HEK293 (cell line): ENCODE results near the gene SLC9A9.

Source experiments
- CTCF ChIA-PET: fragments of 350-600 bp; formaldehyde crosslinking; extraction: SDS; loops from one replicate; lab custom pipeline; 2021; ENCODE audit warnings: antibody characterized with exemption; lab: Yijun Ruan, JAX
- POLR2A ChIA-PET: fragments of 300-600 bp; formaldehyde crosslinking; extraction: SDS; loops from one replicate; lab custom pipeline; 2020; ENCODE audit warnings: antibody characterized with exemption, inconsistent platforms; lab: Yijun Ruan, JAX
- H3K27ac ChIP-seq: fragments of 200-500 bp; sonication (Bioruptor generic); 2 replicates; pipeline ENCODE4 v1.5.1; 2014; ENCODE audit warnings: low read depth, low read length, control low read depth, inconsistent platforms; ENCODE audit errors: extremely low read depth
- H3K36me3 ChIP-seq, 2 experiments: fragments of 200-500 bp in 1 of 2; sonication (Bioruptor generic) in 1 of 2; 1 replicate in 1 of 2; 2 replicates in 1 of 2; pipeline ENCODE4 v1.5.1; 2014 to 2017; ENCODE audit warnings: inconsistent platforms in 2 of 2, low read length in 2 of 2; ENCODE audit not compliant: control insufficient read depth in 2 of 2, insufficient read depth in 1 of 2
- H3K4me1 ChIP-seq: fragments of 200-500 bp; sonication (Bioruptor generic); 2 replicates; pipeline ENCODE4 v1.5.1; 2014; ENCODE audit warnings: mild to moderate bottlenecking, low read length, inconsistent platforms; ENCODE audit not compliant: control insufficient read depth, insufficient read depth
- H3K4me3 ChIP-seq: 2 replicates; pipeline ENCODE4 v1.5.1; 2011; ENCODE audit warnings: low read depth, mild to moderate bottlenecking, control low read depth, low read length, moderate library complexity
- H3K9me3 ChIP-seq: fragments of 200-500 bp; sonication (Bioruptor generic); 2 replicates; pipeline ENCODE4 v1.5.1; 2014; ENCODE audit warnings: low read depth, low read length, inconsistent platforms; ENCODE audit not compliant: control insufficient read depth, insufficient read depth
- GLIS2 ChIP-seq: fragments of 450-650 bp; formaldehyde crosslinking; IDR thresholded peaks from 2 replicates; pipeline ENCODE4 v1.5.1; 2016; ENCODE audit warnings: missing biosample characterization, missing genetic modification characterization
- MYNN ChIP-seq: fragments of 450-650 bp; formaldehyde crosslinking; IDR thresholded peaks from 2 replicates; pipeline ENCODE4 v1.5.1; 2016; ENCODE audit warnings: missing biosample characterization, missing genetic modification characterization, borderline replicate concordance
- OSR2 ChIP-seq: fragments of 450-650 bp; formaldehyde crosslinking; IDR thresholded peaks from 2 replicates; pipeline ENCODE4 v1.5.1; 2016; ENCODE audit warnings: missing biosample characterization, missing genetic modification characterization
- OVOL3 ChIP-seq: fragments of 450-650 bp; formaldehyde crosslinking; IDR thresholded peaks from 2 replicates; pipeline ENCODE4 v1.5.1; 2016; ENCODE audit warnings: missing biosample characterization, missing genetic modification characterization
- YY2 ChIP-seq: fragments of 450-650 bp; formaldehyde crosslinking; IDR thresholded peaks from 2 replicates; pipeline ENCODE4 v1.5.1; 2016; ENCODE audit warnings: missing biosample characterization, missing genetic modification characterization
- ZBTB21 ChIP-seq: fragments of 450-650 bp; formaldehyde crosslinking; IDR thresholded peaks from 2 replicates; pipeline ENCODE4 v1.5.1; 2017; ENCODE audit warnings: missing biosample characterization, missing genetic modification characterization
- ZFP37 ChIP-seq: fragments of 450-650 bp; formaldehyde crosslinking; IDR thresholded peaks from 2 replicates; pipeline ENCODE4 v1.5.1; 2016; ENCODE audit warnings: missing biosample characterization, missing genetic modification characterization
- ZFP41 ChIP-seq: fragments of 450-650 bp; formaldehyde crosslinking; IDR thresholded peaks from 2 replicates; pipeline ENCODE4 v1.5.1; 2016; ENCODE audit warnings: missing biosample characterization, missing genetic modification characterization, borderline replicate concordance
- ZNF155 ChIP-seq: fragments of 450-650 bp; formaldehyde crosslinking; IDR thresholded peaks from 2 replicates; pipeline ENCODE4 v1.5.1; 2016; ENCODE audit warnings: missing biosample characterization, missing genetic modification characterization
- ZNF19 ChIP-seq: fragments of 450-650 bp; formaldehyde crosslinking; IDR thresholded peaks from 2 replicates; pipeline ENCODE4; 2016; ENCODE audit warnings: missing biosample characterization, missing genetic modification characterization, low read depth
- ZNF214 ChIP-seq: fragments of 450-650 bp; formaldehyde crosslinking; IDR thresholded peaks from 2 replicates; pipeline ENCODE4 v1.5.1; 2017; ENCODE audit warnings: missing biosample characterization, mild to moderate bottlenecking, missing genetic modification characterization, borderline replicate concordance
- ZNF341 ChIP-seq: fragments of 450-650 bp; formaldehyde crosslinking; IDR thresholded peaks from 2 replicates; pipeline ENCODE4; 2016; ENCODE audit warnings: low read depth, missing biosample characterization, missing genetic modification characterization
- ZNF514 ChIP-seq: fragments of 450-650 bp; formaldehyde crosslinking; IDR thresholded peaks from 2 replicates; pipeline ENCODE4 v1.5.1; 2016; ENCODE audit warnings: missing biosample characterization, missing genetic modification characterization
- ZNF521 ChIP-seq: fragments of 450-650 bp; formaldehyde crosslinking; IDR thresholded peaks from 2 replicates; pipeline ENCODE4 v1.5.1; 2017; ENCODE audit warnings: missing biosample characterization, mild to moderate bottlenecking, missing genetic modification characterization
- ZNF549 ChIP-seq: fragments of 450-650 bp; IDR thresholded peaks from 2 replicates; pipeline ENCODE4 v1.5.1; 2018; ENCODE audit warnings: missing biosample characterization, missing genetic modification characterization, mild to moderate bottlenecking, inconsistent platforms, moderate library complexity
- ZNF621 ChIP-seq: fragments of 450-650 bp; formaldehyde crosslinking; IDR thresholded peaks from 2 replicates; pipeline ENCODE4 v1.5.1; 2017; ENCODE audit warnings: missing biosample characterization, missing genetic modification characterization
- TF ChIP-seq, protein P1 (sequence below): fragments of 450-650 bp; formaldehyde crosslinking; optimal IDR thresholded peaks from 2 replicates; pipeline ENCODE3; 2016; ENCODE audit warnings: missing biosample characterization, mild to moderate bottlenecking, missing genetic modification characterization
- TF ChIP-seq, protein P2 (sequence below): fragments of 450-650 bp; formaldehyde crosslinking; IDR thresholded peaks from 2 replicates; pipeline ENCODE4 v1.5.1; 2016; ENCODE audit warnings: missing biosample characterization, missing genetic modification characterization
- TF ChIP-seq, protein P3 (sequence below): fragments of 450-650 bp; formaldehyde crosslinking; IDR thresholded peaks from 2 replicates; pipeline ENCODE4 v1.5.1; 2016; ENCODE audit warnings: missing biosample characterization, missing genetic modification characterization
- TF ChIP-seq, protein P4 (sequence below): fragments of 450-650 bp; formaldehyde crosslinking; IDR thresholded peaks from 2 replicates; pipeline ENCODE4 v1.5.1; 2016; ENCODE audit warnings: missing biosample characterization, missing genetic modification characterization
- TF ChIP-seq, protein P5 (sequence below): fragments of 450-650 bp; IDR thresholded peaks from 2 replicates; pipeline ENCODE4 v1.5.1; 2018; ENCODE audit warnings: missing biosample characterization, mild to moderate bottlenecking, missing genetic modification characterization
- TF ChIP-seq, protein P6 (sequence below): fragments of 450-650 bp; IDR thresholded peaks from 2 replicates; pipeline ENCODE4 v1.5.1; 2018; ENCODE audit warnings: missing biosample characterization, missing genetic modification characterization
- TF ChIP-seq, protein P7 (sequence below): fragments of 450-650 bp; formaldehyde crosslinking; IDR thresholded peaks from 2 replicates; pipeline ENCODE4 v1.5.1; 2016; ENCODE audit warnings: missing biosample characterization, missing genetic modification characterization, low read depth

Gene SLC9A9

DNA sequence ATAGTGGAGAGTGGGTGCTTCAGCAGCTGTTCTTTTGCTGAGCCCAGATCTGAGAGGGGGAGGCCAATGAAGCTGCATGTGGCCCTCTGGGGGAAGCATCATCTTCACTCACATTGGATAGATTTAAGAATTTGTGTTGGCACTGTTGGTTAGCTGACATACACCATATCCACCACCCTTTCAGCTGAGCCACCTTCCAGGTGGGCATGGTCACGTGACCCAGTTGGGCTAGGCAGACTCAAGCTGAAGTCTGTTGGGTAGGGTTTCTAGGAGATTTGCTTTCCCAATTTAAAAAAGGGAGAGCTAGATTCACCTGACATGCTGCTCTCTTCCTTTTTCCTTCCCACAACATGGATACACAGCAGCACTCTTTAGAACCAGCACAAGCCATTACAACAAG is 417.7 kb downstream of the SLC9A9 start:
- Histone ChIP-seq H3K4me3 (no peak overlapping the region), H3K4me1 (peaks cover 3% of the 10 kb centered on the region; the same call in 1 of the 2 replicates), H3K9me3 (no peaks in the 10 kb centered on the region), H3K27ac (no peak overlapping the region), H3K36me3 (no peaks in the 10 kb centered on the region)
- POLR2A ChIA-PET = no interaction called here
- TF ChIP-seq ZFP41 (tag by site-specific recombination) (no peak), ZNF155 (no peak), ZNF521 (tag by site-specific recombination) (no peak), ZNF214 (tag by site-specific recombination) (no peak), ZNF514 (no peak), ZNF341 (tag by site-specific recombination) (no peak), OSR2 (tag by site-specific recombination) (no peak), OVOL3 (tag by site-specific recombination) (no peak), MYNN (tag by site-specific recombination) (no peak), ZBTB21 (tag by site-specific recombination) (no peak)
- TF ChIP-seq, protein P1, sequence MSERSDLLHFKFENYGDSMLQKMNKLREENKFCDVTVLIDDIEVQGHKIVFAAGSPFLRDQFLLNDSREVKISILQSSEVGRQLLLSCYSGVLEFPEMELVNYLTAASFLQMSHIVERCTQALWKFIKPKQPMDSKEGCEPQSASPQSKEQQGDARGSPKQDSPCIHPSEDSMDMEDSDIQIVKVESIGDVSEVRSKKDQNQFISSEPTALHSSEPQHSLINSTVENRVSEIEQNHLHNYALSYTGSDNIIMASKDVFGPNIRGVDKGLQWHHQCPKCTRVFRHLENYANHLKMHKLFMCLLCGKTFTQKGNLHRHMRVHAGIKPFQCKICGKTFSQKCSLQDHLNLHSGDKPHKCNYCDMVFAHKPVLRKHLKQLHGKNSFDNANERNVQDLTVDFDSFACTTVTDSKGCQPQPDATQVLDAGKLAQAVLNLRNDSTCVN = no peak
- TF ChIP-seq, protein P2, sequence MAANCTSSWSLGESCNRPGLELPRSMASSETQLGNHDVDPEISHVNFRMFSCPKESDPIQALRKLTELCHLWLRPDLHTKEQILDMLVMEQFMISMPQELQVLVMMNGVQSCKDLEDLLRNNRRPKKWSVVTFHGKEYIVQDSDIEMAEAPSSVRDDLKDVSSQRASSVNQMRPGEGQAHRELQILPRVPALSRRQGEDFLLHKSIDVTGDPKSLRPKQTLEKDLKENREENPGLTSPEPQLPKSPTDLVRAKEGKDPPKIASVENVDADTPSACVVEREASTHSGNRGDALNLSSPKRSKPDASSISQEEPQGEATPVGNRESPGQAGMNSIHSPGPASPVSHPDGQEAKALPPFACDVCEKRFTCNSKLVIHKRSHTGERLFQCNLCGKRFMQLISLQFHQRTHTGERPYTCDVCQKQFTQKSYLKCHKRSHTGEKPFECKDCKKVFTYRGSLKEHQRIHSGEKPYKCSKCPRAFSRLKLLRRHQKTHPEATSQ (tag by site-specific recombination) = no peak
- TF ChIP-seq, protein P3, sequence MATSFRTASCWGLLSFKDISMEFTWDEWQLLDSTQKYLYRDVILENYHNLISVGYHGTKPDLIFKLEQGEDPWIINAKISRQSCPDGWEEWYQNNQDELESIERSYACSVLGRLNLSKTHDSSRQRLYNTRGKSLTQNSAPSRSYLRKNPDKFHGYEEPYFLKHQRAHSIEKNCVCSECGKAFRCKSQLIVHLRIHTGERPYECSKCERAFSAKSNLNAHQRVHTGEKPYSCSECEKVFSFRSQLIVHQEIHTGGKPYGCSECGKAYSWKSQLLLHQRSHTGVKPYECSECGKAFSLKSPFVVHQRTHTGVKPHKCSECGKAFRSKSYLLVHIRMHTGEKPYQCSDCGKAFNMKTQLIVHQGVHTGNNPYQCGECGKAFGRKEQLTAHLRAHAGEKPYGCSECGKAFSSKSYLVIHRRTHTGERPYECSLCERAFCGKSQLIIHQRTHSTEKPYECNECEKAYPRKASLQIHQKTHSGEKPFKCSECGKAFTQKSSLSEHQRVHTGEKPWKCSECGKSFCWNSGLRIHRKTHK (tag by site-specific recombination) = no peak
- TF ChIP-seq, protein P4, sequence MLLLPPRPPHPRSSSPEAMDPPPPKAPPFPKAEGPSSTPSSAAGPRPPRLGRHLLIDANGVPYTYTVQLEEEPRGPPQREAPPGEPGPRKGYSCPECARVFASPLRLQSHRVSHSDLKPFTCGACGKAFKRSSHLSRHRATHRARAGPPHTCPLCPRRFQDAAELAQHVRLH (tag by site-specific recombination) = no peak
- CTCF ChIA-PET = interaction anchor here (0.6 kb wide), 1 partner anchor 333 kb away, joined by 4 read pairs; no protein-coding TSS in a partner anchor

DNA sequence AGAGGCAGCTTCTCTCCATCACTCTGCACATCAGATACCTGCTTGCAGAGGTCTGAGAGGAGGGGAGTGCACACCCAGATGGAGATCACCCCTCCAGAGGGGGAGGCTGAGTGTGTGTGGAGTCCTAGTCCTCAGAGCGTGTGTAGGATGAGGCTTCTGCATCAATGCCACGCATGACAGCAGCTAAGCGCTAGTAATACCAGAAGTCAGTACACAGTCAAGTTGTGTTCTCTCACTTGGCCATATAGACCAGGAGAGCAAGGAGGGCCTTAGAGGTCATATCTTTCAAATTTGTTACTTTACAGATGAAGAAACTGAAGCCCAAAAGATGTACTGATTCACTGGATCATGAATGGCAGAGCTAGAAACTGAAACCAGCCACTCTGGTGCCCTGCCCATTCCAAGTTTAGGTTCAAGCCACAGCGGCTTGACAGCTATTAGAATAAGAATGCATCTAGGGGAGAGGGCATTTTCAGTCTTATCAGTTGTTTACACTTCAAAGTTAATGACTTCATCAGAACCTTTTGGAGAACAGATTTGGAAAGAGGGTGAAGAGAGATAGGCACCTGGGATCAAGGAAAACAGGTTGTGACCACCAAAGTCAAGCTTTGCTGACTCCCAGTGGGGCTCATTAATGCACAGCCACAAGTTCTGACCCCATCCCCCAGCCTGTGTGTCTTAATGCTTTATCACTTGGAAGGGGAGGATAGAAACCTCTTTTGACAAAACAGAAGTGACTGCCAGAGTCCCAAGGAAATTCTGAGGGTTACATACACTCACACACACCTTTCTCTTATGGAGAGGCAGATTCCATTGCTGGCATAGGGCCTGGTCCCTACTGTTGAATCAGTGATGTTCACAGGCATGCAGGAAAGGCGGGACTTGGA is 418.4 kb downstream of the SLC9A9 start:
- ChIA-PET CTCF (no interaction called here), POLR2A (no interaction called here)
- Histone ChIP-seq H3K4me3 (no peak overlapping the region), H3K9me3 (no peaks in the 10 kb centered on the region), H3K4me1 (peaks cover 3% of the 10 kb centered on the region; the same call in 1 of the 2 replicates), H3K36me3 (no peaks in the 10 kb centered on the region), H3K27ac (no peak overlapping the region)
- TF ChIP-seq GLIS2 (tag by site-specific recombination) (no peak), ZNF621 (no peak), ZNF549 (no peak), ZNF19 (tag by site-specific recombination) (no peak), YY2 (tag by site-specific recombination) (no peak), ZFP37 (tag by site-specific recombination) (no peak)
- TF ChIP-seq, protein P5, sequence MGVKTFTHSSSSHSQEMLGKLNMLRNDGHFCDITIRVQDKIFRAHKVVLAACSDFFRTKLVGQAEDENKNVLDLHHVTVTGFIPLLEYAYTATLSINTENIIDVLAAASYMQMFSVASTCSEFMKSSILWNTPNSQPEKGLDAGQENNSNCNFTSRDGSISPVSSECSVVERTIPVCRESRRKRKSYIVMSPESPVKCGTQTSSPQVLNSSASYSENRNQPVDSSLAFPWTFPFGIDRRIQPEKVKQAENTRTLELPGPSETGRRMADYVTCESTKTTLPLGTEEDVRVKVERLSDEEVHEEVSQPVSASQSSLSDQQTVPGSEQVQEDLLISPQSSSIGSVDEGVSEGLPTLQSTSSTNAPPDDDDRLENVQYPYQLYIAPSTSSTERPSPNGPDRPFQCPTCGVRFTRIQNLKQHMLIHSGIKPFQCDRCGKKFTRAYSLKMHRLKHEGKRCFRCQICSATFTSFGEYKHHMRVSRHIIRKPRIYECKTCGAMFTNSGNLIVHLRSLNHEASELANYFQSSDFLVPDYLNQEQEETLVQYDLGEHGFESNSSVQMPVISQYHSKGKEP (tag by site-specific recombination) = no peak
- TF ChIP-seq, protein P6, sequence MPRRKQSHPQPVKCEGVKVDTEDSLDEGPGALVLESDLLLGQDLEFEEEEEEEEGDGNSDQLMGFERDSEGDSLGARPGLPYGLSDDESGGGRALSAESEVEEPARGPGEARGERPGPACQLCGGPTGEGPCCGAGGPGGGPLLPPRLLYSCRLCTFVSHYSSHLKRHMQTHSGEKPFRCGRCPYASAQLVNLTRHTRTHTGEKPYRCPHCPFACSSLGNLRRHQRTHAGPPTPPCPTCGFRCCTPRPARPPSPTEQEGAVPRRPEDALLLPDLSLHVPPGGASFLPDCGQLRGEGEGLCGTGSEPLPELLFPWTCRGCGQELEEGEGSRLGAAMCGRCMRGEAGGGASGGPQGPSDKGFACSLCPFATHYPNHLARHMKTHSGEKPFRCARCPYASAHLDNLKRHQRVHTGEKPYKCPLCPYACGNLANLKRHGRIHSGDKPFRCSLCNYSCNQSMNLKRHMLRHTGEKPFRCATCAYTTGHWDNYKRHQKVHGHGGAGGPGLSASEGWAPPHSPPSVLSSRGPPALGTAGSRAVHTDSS (tag by site-specific recombination) = no peak
- TF ChIP-seq, protein P7, sequence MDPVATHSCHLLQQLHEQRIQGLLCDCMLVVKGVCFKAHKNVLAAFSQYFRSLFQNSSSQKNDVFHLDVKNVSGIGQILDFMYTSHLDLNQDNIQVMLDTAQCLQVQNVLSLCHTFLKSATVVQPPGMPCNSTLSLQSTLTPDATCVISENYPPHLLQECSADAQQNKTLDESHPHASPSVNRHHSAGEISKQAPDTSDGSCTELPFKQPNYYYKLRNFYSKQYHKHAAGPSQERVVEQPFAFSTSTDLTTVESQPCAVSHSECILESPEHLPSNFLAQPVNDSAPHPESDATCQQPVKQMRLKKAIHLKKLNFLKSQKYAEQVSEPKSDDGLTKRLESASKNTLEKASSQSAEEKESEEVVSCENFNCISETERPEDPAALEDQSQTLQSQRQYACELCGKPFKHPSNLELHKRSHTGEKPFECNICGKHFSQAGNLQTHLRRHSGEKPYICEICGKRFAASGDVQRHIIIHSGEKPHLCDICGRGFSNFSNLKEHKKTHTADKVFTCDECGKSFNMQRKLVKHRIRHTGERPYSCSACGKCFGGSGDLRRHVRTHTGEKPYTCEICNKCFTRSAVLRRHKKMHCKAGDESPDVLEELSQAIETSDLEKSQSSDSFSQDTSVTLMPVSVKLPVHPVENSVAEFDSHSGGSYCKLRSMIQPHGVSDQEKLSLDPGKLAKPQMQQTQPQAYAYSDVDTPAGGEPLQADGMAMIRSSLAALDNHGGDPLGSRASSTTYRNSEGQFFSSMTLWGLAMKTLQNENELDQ (tag by site-specific recombination) = no peak
